ENCODE measurements around the gene ZNRF1.

DNA sequence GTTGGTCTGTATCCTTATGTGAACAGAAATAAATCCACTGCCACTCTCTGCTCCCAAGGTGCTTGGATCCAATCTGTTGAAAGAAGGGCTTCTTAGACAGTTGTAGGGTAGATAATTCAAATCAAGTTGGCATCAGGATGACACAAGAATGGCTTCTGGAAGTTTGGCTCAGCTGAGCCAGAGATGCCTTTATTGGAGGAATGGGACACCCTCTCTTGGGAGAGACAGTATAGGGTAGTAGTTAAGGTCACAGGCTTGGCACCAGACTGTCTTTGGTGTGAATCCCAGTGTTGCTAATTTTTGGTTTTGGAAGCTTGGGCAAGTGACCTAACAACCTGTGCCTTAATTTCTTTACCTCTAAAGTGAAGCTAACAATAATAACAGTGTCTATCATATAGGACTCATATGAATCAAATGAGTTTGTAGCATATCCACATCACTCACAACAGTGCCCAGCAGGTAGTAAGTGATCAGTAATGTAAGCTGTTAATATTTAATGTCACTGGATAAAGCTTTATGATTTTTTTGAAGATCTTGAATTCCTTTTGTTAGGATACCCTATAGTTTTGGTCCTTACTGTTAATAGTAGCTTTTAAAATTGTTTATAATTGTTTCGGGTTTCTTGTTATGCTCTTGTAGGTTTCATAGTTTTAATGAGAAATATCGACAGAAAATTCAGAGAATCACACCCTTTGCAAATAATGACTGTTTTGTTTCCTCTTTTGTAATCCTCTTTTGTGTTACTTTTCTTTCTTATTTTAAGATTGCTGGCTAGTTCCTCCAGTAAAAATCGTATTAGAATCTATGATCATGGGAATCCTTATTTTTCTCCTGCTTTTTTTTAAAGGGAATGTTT is 19.1 kb downstream of the ZNRF1 start:
- TF ChIP-seq CTCF (IDR thresholded peaks at IDR 0.05) (no peak), POLR2A (IDR thresholded peaks at IDR 0.05) (no peak)
